OCI-LY1 (cell line): ENCODE data around the gene YIPF1.

Source experiments
- EZH2 ChIP-seq: fragments of 200-600 bp; sonication (generic), shearing (Covaris generic); IDR thresholded peaks from 2 replicates; pipeline ENCODE4 v1.8.0; 2017; ENCODE audit warnings: borderline replicate concordance, mixed run types, mild to moderate bottlenecking, antibody characterized with exemption, low read length, moderate library complexity, mixed read lengths
- TF ChIP-seq, protein P1 (sequence below): fragments of 200-600 bp; sonication (generic), shearing (Covaris generic); IDR thresholded peaks from 2 replicates; pipeline ENCODE4 v1.5.1; 2017; ENCODE audit warnings: mild to moderate bottlenecking, antibody characterized with exemption, low read length, moderate library complexity, mixed read lengths

DNA sequence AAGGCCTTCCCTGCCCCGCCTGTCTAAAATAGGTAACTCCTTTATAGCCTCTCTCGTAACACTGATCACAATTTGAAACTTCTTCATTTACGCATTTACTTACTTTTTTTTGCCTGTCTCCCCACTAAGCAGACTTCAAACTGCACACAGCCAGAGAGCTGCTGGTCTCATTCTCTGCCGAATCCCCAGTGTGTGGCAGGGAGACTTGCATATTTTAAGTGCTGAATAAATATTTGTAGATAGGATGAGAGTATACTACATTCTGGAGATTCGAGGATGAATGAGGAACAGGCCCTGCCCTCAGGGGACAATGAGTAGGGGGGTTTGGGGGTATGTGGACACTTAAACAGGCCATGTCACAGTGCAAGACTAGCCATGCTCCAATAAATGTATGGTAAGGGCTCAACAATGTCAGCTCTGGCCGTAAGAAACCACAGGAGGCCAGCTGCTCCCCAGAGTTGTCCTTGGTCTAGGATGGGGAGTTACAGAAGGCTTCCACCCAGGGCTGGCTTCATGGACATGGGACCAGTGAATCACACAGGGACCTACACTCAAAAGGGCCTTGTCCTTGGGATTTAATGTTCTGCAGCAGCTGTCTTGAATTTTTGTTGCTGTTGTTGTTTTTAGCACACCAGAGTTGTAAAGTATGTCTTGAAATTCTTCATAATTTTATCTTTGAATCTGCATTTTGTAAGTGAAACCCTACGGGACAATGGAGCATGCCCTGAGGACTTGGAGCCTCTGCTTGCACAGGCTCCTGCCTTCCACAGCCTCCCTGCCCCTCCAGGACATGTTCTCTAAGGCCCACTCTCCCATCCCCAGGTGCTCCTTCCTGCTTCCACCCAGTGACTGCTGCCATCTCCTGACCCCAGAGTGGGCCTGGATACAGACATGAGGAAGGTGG lies 12.9 kb upstream of the YIPF1 start:
- TF ChIP-seq EZH2 = no peak
- TF ChIP-seq, protein P1, sequence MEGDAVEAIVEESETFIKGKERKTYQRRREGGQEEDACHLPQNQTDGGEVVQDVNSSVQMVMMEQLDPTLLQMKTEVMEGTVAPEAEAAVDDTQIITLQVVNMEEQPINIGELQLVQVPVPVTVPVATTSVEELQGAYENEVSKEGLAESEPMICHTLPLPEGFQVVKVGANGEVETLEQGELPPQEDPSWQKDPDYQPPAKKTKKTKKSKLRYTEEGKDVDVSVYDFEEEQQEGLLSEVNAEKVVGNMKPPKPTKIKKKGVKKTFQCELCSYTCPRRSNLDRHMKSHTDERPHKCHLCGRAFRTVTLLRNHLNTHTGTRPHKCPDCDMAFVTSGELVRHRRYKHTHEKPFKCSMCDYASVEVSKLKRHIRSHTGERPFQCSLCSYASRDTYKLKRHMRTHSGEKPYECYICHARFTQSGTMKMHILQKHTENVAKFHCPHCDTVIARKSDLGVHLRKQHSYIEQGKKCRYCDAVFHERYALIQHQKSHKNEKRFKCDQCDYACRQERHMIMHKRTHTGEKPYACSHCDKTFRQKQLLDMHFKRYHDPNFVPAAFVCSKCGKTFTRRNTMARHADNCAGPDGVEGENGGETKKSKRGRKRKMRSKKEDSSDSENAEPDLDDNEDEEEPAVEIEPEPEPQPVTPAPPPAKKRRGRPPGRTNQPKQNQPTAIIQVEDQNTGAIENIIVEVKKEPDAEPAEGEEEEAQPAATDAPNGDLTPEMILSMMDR = no peak
